CD4-positive, alpha-beta T cell treated with Interleukin-17A for 4 hours (primary cell): Measurements from ENCODE around the gene DOCK1.
"Not testable (repeated sequence)": the region's sequence is repeated elsewhere in the genome, so short reads cannot be mapped to it uniquely, and the experiment has no call there.

Experiments used
- DNase-seq: peaks from one replicate; pipeline ENCODE4 v3.0.0-alpha.2; 2020; ENCODE audit warnings: mixed read lengths

DOCK1 gene

GRCh38 chr10:126903656-126904360 lies 1.4 kb upstream of the DOCK1 start:
- no peak for DNase-seq

- DNase-seq = no peak
Observed at GRCh38 chr10:126904516-126904817, 761 bp upstream of the DOCK1 start.

- no peak for DNase-seq
Observed at GRCh38 chr10:126905776-126906703, 812 bp downstream of the DOCK1 start.

GRCh38 chr10:126906704-126907422 lies 1.6 kb downstream of the DOCK1 start:
- no peak for DNase-seq

GRCh38 chr10:126907423-126907970 lies 2.3 kb downstream of the DOCK1 start:
- DNase-seq = no peak

- DNase-seq = no peak
Observed at GRCh38 chr10:126908225-126908624, 3.0 kb downstream of the DOCK1 start.

GRCh38 chr10:126908729-126909128 lies 3.5 kb downstream of the DOCK1 start:
- DNase-seq = no peak

- no peak for DNase-seq
Observed at GRCh38 chr10:126909147-126909546, 3.9 kb downstream of the DOCK1 start.

GRCh38 chr10:126910196-126910595 lies 5.0 kb downstream of the DOCK1 start:
- no peak for DNase-seq

- DNase-seq = no peak
Observed at GRCh38 chr10:126910798-126911197, 5.6 kb downstream of the DOCK1 start.

- DNase-seq = no peak
Observed at GRCh38 chr10:126911301-126911700, 6.1 kb downstream of the DOCK1 start.

- no peak for DNase-seq
Observed at GRCh38 chr10:126913316-126913715, 8.1 kb downstream of the DOCK1 start.

- no peak for DNase-seq
Observed at GRCh38 chr10:126914561-126914960, 9.3 kb downstream of the DOCK1 start.

GRCh38 chr10:126916952-126917351 lies 11.7 kb downstream of the DOCK1 start:
- DNase-seq = not testable (repeated sequence)

- no peak for DNase-seq
Observed at GRCh38 chr10:126917375-126917774, 12.1 kb downstream of the DOCK1 start.

- no peak for DNase-seq
Observed at GRCh38 chr10:126917975-126918908, 13.0 kb downstream of the DOCK1 start.

- no peak for DNase-seq
Observed at GRCh38 chr10:126919426-126919825, 14.2 kb downstream of the DOCK1 start.

- no peak for DNase-seq
Observed at GRCh38 chr10:126921162-126921561, 15.9 kb downstream of the DOCK1 start.

GRCh38 chr10:126921974-126922525 lies 16.8 kb downstream of the DOCK1 start:
- no peak for DNase-seq

- DNase-seq = no peak
Observed at GRCh38 chr10:126924180-126924914, 19.1 kb downstream of the DOCK1 start.

- no peak for DNase-seq
Observed at GRCh38 chr10:126924915-126925300, 19.7 kb downstream of the DOCK1 start.
